ENCODE measurements around the gene ARID1B.

Gene ARID1B

DNA sequence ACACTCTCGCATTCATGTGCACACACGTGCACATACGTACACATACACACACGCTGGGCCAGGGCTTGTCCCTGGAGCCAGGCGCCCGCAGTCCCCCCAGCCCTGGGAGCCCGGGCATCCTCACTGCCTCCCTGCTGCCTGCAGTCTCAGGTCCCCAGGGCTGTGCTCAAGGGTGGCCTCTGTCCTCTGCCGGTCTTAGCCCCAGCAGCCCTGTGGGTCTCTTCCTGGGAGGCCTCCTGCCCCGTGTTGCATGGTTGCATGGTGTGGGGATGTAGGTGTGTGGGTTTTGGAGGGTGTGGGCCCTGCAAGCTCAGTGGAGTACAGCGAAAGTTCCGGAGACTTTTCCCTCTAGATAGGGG lies 444.6 kb downstream of the ARID1B start:
- DNase-seq, result no peak

DNA sequence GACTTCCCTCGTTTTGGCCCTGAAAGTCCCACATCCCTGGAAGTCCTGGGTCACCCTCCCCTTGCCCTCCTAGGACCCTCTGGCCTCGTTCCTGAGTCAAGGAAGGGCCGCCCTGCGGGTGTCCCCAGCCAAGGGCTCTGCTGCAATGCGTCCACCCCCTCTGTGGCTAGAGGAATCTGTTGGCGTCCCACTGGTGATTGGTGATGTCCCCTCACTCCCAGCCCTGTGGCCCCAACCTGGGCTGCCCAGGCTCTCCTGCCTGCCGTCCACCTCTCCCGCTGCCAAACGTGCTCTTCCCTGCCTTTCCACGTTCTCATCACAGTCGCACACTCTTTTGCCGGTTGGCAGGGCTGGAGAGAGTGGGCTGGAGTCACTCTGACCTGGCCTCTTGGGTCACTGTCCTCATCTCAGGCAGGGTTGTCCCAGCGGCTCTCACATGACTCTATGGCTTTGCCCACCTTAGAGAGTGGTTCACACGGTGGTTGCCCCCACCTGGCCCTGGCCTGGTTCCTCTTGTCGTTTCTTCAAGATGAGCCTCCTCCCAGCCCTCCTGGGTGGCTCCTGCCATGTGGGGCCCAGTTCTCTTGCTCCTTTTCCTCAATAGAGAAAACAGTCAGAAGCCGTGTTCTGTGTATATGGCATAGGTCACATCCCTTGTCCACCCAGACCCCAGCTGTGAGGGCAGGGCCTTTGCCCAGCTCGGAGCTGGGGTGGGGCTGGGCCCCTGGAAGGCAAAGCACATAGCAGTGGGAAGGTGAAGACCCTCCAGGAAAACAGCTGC lies 445.2 kb downstream of the ARID1B start:
- no peak for DNase-seq

- no peak for DNase-seq
These were observed 445.8 kb downstream of the ARID1B start for GRCh38 chr6:157223021-157223430.

GRCh38 chr6:157223511-157223910 lies 446.3 kb downstream of the ARID1B start:
- no peak for DNase-seq

GRCh38 chr6:157224178-157224950 lies 447.2 kb downstream of the ARID1B start:
- DNase-seq, result no peak

GRCh38 chr6:157224951-157225574 lies 447.9 kb downstream of the ARID1B start:
- no peak for DNase-seq

GRCh38 chr6:157225575-157225995 lies 448.4 kb downstream of the ARID1B start:
- no peak for DNase-seq

DNA sequence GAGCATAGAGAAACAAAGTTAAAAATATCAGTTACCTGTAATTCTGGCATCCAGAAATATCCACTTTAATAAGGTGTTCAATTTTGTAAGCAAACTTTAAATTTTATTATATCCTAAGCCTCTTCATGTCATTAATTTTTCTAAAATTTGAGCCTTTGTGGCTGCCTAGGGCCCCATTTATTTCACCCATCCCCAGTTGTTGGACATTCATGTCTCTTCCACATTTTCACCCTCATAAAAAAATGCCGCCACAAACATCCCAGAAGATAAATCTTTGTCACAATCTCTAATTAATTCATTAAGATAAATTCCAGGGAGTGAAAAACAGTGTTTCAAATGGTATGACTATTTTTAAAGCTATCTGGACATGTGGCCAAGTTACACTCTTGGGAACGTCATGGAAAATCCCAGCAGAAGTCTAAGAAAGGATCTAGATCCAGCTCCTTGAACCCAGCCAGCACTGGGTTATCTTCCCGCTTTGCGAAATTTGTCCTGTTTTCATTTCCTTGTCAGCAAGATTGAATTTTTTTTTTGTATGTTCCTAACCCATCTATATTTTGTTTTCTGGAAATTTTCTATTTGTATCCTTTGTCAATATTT lies 448.9 kb downstream of the ARID1B start:
- no peak for DNase-seq

GRCh38 chr6:157226761-157227160 lies 449.6 kb downstream of the ARID1B start:
- no peak for DNase-seq

DNA sequence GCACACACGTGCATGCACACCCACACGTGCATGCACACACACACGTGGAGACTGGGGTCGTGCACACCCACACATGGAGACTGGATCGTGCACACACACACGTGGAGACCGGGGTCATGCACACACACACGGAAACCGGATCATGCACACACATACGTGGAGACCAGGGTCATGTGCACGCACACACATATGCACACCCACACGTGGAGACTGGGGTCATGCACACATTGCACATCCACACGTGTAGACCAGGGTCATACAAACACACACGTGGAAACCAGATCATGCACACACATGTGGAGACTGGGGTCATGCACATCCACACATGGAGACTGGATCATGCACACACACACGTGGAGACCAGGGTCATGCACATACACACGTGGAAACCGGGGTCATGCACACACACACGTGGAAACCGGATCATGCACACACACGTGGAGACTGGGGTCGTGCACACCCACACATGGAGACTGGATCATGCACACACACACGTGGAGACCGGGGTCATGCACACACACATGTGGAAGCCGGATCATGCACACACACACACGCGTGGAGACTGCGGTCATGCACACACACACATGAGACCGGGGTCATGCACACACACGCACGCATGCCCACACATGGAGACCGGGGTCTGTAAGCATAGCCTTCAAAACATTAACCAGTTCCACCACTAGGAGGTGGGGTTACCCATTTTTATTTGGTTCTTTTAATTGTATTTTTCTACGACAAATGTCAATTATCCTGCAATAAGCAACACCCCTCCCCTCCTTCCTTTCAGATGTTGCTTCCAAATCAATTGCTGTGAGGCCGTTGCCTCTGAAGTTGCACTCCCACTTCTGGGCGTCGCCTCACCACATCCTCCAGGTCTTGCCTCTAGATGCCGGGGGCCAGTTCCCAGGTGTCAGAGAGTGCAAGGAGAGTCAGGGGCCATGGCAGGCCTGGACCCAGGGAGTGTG lies 450.3 kb downstream of the ARID1B start:
- DNase-seq, result peak; percentile 62

- DNase-seq, result peak; percentile 86
These were observed 451.4 kb downstream of the ARID1B start for GRCh38 chr6:157228426-157229131.

- DNase-seq, result peak; percentile 91
These were observed 452.0 kb downstream of the ARID1B start for GRCh38 chr6:157229132-157229618.

DNA sequence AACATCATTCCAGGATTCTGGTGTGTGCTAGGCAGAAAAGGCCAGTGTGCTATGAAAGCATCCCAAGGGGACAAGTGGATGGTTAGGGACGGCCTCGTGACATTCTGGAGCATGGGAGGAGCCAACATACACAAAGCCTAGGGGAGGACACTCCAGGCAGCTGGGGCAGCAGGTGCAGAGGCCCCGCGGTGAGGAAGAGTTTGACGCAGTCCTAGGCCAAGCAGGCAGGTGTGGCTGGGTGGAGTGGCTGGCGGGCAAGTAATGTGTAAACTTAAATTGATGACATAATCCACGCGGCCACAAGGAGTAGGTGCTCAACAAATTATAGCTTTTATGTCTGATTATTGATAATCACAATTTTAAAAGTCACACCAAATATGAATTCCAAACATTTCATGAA lies 452.5 kb downstream of the ARID1B start:
- peak; percentile 97 for DNase-seq

GRCh38 chr6:157230910-157231309 lies 453.7 kb downstream of the ARID1B start:
- DNase-seq, result no peak

GRCh38 chr6:157232161-157232895 lies 455.1 kb downstream of the ARID1B start:
- DNase-seq, result no peak

DNA sequence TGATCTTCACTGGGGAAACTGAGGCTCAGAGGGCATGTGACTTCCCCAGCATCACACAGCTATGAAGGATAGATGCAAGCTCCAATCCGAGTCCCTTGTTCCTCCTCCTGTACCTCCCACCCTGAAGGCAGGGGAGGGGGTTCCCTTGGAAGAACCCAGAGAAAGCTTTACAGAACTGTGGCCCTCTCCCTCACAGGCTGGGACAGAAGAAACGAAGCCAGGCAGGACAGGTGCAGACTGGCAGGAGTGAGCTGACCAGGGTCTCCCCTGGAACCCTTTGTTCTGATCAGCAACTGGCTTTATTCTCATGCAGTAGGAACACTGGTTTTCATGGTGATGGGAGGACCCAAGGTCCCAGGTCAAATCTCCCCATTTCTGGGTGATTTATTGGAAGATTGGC lies 456.0 kb downstream of the ARID1B start:
- DNase-seq, result no peak

DNA sequence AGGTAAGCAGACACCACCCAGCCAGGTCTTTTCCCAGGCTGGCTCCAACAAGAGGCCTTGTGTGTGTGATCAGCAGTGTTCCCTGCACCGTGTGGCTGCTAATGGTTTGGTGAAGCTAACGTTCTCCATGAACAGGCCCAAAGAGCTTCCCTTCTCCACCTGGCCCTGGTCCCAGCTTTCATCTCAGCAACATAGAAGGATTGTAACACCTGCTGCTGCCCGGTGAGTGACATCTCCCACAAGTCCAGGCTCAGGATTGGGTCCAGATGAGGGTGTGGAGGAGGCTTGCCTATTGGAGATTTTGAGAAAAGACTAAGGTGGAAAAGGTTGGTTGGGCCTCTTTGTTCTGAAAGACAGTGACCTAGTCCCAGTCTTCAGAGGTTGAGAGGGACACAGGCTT lies 456.5 kb downstream of the ARID1B start:
- no peak for DNase-seq

DNA sequence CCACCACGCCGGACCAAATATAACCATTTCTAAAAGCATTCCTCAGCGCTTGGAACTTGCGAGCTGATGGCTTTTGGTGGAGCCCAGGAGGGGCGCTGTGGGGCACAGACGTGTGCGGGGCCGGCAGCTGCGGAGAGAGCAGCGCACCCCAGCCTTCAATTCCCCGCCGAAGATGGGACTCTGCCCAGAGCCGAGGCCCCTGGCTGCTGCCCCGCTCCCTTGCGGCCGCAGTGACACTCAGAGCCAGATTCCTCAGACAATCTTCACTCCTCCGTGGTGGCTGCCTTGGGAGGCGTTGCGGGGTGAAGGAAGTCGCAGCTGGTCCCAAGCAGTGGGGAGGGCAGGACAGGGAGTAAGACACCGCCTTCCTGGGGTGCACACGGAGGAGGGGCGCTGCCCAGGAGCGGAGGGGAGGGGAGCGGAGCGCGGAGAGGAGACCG lies 458.4 kb downstream of the ARID1B start:
- no peak for DNase-seq

- DNase-seq, result no peak
These were observed 459.0 kb downstream of the ARID1B start for GRCh38 chr6:157236040-157236725.

DNA sequence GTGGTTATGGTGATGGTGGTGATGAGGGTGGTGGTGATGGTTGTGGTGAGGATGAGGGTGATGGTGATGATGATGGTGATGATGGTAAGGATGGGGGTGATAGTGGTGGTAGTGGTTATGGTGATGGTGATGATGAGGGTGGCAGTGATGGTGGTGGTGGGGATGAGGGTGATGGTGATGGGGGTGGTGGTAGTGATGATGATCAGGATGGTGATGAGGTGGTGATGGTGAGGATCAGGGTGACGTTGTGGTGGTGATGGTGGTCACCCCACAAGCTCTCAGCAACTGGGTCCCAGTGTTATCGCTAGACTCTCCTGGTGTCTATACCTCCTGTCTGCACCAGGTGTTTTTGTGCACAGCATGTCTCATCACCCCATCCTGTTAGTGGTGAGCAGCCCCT lies 461.2 kb downstream of the ARID1B start:
- DNase-seq, result no peak

All from NCI-H748 treated with DMSO at 0.1 percent for 48 hours (cell line).